NCI-H446 (cell line): ENCODE data around the gene STAB1.
A peak's percentile ranks its signal among the peaks of the same experiment; 100 is the strongest.

ENCODE experiments used
- DNase-seq, 2 experiments: peaks; one replicate each; lab custom pipeline; 2025; lab: John Stamatoyannopoulos, UW

STAB1 gene, protein sequence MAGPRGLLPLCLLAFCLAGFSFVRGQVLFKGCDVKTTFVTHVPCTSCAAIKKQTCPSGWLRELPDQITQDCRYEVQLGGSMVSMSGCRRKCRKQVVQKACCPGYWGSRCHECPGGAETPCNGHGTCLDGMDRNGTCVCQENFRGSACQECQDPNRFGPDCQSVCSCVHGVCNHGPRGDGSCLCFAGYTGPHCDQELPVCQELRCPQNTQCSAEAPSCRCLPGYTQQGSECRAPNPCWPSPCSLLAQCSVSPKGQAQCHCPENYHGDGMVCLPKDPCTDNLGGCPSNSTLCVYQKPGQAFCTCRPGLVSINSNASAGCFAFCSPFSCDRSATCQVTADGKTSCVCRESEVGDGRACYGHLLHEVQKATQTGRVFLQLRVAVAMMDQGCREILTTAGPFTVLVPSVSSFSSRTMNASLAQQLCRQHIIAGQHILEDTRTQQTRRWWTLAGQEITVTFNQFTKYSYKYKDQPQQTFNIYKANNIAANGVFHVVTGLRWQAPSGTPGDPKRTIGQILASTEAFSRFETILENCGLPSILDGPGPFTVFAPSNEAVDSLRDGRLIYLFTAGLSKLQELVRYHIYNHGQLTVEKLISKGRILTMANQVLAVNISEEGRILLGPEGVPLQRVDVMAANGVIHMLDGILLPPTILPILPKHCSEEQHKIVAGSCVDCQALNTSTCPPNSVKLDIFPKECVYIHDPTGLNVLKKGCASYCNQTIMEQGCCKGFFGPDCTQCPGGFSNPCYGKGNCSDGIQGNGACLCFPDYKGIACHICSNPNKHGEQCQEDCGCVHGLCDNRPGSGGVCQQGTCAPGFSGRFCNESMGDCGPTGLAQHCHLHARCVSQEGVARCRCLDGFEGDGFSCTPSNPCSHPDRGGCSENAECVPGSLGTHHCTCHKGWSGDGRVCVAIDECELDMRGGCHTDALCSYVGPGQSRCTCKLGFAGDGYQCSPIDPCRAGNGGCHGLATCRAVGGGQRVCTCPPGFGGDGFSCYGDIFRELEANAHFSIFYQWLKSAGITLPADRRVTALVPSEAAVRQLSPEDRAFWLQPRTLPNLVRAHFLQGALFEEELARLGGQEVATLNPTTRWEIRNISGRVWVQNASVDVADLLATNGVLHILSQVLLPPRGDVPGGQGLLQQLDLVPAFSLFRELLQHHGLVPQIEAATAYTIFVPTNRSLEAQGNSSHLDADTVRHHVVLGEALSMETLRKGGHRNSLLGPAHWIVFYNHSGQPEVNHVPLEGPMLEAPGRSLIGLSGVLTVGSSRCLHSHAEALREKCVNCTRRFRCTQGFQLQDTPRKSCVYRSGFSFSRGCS (N-terminal part only)

DNA sequence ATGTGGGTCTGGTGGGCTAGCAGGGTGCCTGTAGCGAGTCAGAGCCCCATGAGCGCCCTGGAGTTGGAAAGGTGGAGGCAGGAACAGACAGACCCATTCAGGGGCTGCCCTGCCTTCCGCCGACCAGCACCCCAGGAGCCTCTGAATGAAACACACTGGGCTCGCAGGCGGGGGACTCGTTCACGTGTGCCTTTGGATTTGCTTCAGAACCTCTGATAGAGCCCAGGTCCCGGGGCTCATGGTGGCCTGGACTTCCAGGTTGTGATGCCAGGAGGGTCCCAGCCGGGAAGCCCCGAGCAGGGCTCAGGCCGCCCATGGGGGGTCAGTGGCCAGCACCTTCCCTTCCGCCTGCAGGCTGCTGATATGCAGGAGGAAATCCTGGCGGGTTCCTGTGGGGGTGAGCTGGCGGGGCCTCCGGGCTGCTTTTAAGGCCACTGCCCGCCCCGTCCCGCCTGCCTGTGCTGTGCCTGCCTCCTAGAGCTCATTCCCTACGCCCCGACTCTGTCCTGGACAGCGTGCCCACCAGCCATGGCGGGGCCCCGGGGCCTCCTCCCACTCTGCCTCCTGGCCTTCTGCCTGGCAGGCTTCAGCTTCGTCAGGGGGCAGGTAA lies at the start of gene STAB1:
Gene STAB1 (plus strand): TSS at position 453 of the 610 bp plus-strand sequence. CDS start 76 bp downstream, at position 529.
- no peak for DNase-seq

GRCh38 chr3:52446042-52446441 lies 49.1 kb upstream of the STAB1 start:
- DNase-seq: no peak

- peak; percentile 15 to 52 for DNase-seq
These were observed 48.3 kb upstream of the STAB1 start for GRCh38 chr3:52446631-52447511.

DNA sequence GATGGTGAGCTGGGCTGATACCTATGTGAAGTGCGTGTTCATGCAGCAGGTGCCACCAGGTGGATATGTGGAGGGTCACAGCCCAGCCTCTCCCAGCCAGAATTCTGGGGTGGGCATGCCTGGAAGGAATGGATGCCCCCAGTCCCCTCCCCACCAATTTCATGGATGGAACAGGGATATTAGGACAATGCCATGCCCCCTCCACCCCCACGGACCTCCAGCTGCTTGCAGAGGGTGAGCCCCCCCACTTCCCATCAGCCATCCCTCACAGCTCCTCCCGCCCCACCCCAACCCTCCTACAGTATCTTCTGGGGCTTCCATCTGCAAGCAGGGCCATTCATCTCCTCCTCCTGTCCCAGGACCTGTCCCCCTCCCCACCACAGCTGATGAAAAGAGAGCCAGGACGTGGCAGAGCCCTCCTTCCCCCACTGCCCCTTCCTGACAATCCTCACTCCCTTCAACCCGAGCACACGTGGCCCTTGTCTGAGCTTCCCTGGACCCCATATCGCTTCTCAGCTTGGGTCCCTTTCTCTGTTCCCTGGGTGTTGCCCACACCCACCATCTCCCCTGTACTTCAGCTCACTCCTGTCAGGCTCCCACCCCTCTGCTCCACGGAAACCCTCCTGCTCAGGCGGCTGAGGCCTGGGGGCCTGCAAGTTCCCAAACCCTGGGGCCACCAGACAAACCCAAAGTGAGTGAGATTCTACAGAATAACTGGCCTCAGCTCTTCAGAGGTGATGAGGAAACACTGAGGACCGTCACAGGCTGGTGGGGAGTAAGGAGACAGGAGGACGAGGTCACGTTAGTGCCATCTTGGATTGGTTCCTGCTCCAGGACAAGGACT lies 47.4 kb upstream of the STAB1 start:
- DNase-seq: no peak

GRCh38 chr3:52450489-52451236 lies 44.5 kb upstream of the STAB1 start:
- DNase-seq: no peak

DNA sequence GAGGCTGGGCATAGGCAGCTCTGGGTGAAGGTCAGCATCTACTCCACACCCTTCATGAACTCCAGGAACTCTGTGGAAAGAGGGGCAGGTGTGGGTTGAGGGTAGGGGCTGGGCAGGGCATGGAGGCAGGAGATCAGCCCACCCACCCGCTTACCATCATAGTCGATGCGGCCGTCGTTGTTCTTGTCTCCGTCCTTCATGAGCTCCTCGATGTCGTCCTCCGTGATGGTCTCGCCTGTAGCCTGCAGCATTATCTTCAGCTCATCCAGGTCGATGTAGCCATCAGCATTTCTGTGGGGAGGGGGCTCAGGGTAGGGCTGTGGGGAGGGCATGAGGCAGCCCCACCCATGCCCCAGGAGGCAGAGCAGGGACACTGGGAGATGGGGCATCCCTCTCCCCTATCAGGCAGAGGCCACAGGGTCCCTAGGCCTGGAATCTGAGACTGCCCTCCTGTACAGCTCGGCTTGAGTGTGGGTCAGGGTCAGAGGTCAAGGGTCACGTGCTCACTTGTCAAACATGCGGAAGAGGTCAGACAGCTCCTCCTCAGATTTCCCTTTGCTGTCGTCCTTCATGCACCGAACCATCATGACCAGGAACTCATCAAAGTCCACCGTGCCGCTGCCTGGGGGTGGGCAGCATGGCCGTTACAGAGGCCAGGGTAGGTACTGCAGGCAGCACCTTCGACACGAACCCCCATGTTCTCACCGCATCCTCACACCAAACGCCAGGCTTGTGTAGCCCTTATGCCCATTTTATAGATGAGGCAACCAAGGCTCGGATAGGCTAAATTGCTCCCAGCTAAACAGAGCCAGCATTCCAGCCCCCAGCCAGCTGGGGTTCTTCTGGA lies 43.7 kb upstream of the STAB1 start:
- DNase-seq: no peak

GRCh38 chr3:52452126-52452525 lies 43.0 kb upstream of the STAB1 start:
- no peak for DNase-seq

- DNase-seq: no peak
These were observed 42.4 kb upstream of the STAB1 start for GRCh38 chr3:52452570-52453221.

GRCh38 chr3:52453496-52454249 lies 41.5 kb upstream of the STAB1 start, which contains the start of gene TNNC1:
Gene TNNC1 (minus strand): TSS chr3:52454041. CDS start chr3:52454015, 26 bp downstream.
- DNase-seq: no peak

GRCh38 chr3:52454250-52454937 lies 40.7 kb upstream of the STAB1 start:
- no peak for DNase-seq

- no peak for DNase-seq
These were observed 40.2 kb upstream of the STAB1 start for GRCh38 chr3:52454938-52455282.

DNA sequence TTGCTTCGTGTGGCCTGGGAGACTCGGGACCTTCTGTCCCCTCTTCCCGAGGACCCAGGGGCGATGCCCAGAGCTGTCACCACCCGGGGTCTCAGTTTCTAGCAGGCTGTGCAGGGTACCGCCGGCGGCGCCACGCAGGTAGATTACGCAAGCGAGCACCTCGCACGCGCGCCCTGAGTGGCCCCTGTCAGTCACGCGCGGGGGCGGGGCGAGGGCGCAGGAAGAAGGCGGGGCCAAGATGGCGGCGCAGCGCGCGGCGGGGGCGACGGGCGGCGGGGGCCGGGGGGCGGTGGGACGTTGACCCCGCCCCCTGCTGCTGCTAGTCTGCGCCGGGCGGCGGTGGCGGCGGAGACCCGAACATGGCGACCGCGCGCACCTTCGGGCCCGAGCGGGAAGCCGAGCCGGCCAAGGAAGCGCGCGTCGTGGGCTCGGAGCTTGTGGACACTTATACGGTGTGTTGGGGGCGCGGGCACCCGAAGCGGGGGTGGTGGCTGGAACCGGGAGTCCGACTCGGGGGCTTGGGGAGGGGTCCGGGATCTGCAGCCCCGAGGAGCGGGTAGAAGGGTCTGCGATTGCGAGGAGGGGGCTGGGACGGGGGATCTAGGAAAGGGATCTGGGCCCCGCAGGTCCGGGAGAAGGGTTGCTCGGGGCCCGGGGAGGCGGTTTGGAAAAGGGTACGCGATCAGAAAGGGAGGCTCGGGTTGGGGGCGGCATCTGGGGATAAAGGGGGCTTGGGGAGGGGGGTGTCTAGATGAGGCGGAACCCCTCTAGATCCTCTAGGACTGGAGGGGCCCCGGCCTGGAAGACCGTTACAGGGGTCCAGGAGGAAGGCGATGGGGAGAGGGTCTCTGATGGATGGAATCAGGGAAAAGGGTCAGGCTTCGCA lies 39.6 kb upstream of the STAB1 start, which contains the start of gene NISCH:
Gene NISCH (plus strand): TSS at position 322 of the 886 bp plus-strand sequence. CDS start 38 bp downstream, at position 360.
- DNase-seq: peak; percentile 28 to 82

- DNase-seq: no peak
These were observed 38.9 kb upstream of the STAB1 start for GRCh38 chr3:52456169-52456799.

DNA sequence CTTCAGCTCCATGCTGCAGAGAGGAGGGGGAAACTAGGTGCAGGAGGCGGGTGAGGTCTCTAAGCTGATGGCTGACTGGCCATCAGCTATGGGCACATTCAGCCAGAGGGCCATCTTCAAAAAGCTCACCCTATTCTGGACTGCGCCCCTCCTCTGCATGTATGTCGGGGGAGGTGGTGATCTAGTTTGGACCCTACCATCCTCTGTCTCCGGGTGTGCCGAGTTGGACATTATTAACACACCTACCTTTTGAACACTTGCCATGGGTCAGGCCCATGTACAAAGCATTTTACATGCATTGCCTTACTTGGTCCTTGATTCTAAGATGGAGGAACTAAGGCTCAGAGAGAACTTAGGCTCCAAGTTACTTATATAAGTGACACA lies 38.3 kb upstream of the STAB1 start:
- no peak for DNase-seq
